Activated CD4-positive, alpha-beta T cell treated with anti-CD3 and anti-CD28 coated beads, Interleukin-2, amount 50 U/mL, for 1 hour (primary cell): Measurements from ENCODE around the gene SRP14.
"Not testable (repeated sequence)": the region's sequence is repeated elsewhere in the genome, so short reads cannot be mapped to it uniquely, and the experiment has no call there.

ENCODE experiments used
- DNase-seq: peaks from one replicate; pipeline ENCODE4 v3.0.0-alpha.2; 2020

The SRP14 gene

GRCh38 chr15:40048926-40049475 is 10.0 kb upstream of the SRP14 start:
- DNase-seq, result no peak

- no peak for DNase-seq
Observed at GRCh38 chr15:40048211-40048792, 9.3 kb upstream of the SRP14 start.

- DNase-seq, result peak; percentile 25
Observed at GRCh38 chr15:40047415-40048210, 8.6 kb upstream of the SRP14 start.

- no peak for DNase-seq
Observed at GRCh38 chr15:40046721-40047414, 7.9 kb upstream of the SRP14 start.

GRCh38 chr15:40045572-40046217 is 6.7 kb upstream of the SRP14 start:
- no peak for DNase-seq

GRCh38 chr15:40044717-40045571 is 6.0 kb upstream of the SRP14 start:
- peak; percentile 76 for DNase-seq

- no peak for DNase-seq
Observed at GRCh38 chr15:40043927-40044716, 5.1 kb upstream of the SRP14 start.

GRCh38 chr15:40042791-40043320 is 3.9 kb upstream of the SRP14 start:
- DNase-seq, result no peak

GRCh38 chr15:40040770-40041169 is 1.8 kb upstream of the SRP14 start:
- no peak for DNase-seq

- no peak for DNase-seq
Observed at GRCh38 chr15:40040293-40040635, 1.3 kb upstream of the SRP14 start.

- DNase-seq, result no peak
Observed at GRCh38 chr15:40038275-40038637, 725 bp downstream of the SRP14 start.

GRCh38 chr15:40037721-40038120 is 1.3 kb downstream of the SRP14 start:
- DNase-seq, result no peak

GRCh38 chr15:40035182-40035581 is 3.8 kb downstream of the SRP14 start:
- not testable (repeated sequence) for DNase-seq

- DNase-seq, result no peak
Observed at GRCh38 chr15:40034186-40034946, 4.6 kb downstream of the SRP14 start.

- DNase-seq, result no peak
Observed at GRCh38 chr15:40032125-40032839, 6.7 kb downstream of the SRP14 start.

- no peak for DNase-seq
Observed at GRCh38 chr15:40031300-40031699, 7.7 kb downstream of the SRP14 start.

GRCh38 chr15:40029979-40030893 is 8.7 kb downstream of the SRP14 start:
- no peak for DNase-seq

- DNase-seq, result no peak
Observed at GRCh38 chr15:40028853-40029252, 10.1 kb downstream of the SRP14 start.

- no peak for DNase-seq
Observed at GRCh38 chr15:40028193-40028592, 10.8 kb downstream of the SRP14 start.
